WERI-Rb-1 (cell line): ENCODE data around the gene VDR.

Experiments
- DNase-seq: peaks from one replicate; pipeline ENCODE4 v3.0.0-alpha.2; 2020
- H3K27ac ChIP-seq: fragments of 250-450 bp; sonication (Bioruptor Pico); 2 replicates; pipeline ENCODE4 v1.5.1; 2020; ENCODE audit warnings: mild to moderate bottlenecking, moderate library complexity
- H3K27me3 ChIP-seq: fragments of 250-450 bp; sonication (Bioruptor Pico); 2 replicates; pipeline ENCODE4 v1.5.1; 2021; ENCODE audit warnings: mild to moderate bottlenecking, low read depth, moderate library complexity; ENCODE audit not compliant: insufficient read depth, severe bottlenecking
- H3K36me3 ChIP-seq: fragments of 250-450 bp; sonication (Bioruptor Pico); 2 replicates; pipeline ENCODE4 v1.5.1; 2020; ENCODE audit warnings: mild to moderate bottlenecking, moderate library complexity
- H3K4me3 ChIP-seq: 2 replicates; pipeline ENCODE4 v1.5.1; 2011; ENCODE audit warnings: low read depth, mild to moderate bottlenecking, control low read depth, low read length
- H3K9me3 ChIP-seq: fragments of 250-450 bp; sonication (Bioruptor Pico); 2 replicates; pipeline ENCODE4 v1.5.1; 2021; ENCODE audit warnings: mild to moderate bottlenecking, moderate library complexity; ENCODE audit not compliant: severe bottlenecking
- TF ChIP-seq, protein P1 (sequence below): IDR thresholded peaks from 2 replicates; pipeline ENCODE4 v1.5.1; 2011; ENCODE audit warnings: low read depth, mild to moderate bottlenecking, control low read depth, inconsistent platforms, low read length

Gene VDR

GRCh38 chr12:47798382-47798948 is 106.3 kb downstream of the VDR start:
- Histone ChIP-seq H3K27me3 (no peaks in the 10 kb centered on the region), H3K36me3 (peaks cover 5% of the 10 kb centered on the region), H3K9me3 (no peaks in the 10 kb centered on the region), H3K27ac (no peak overlapping the region), H3K4me3 (no peak overlapping the region)
- no peak for DNase-seq
- TF ChIP-seq, protein P1, sequence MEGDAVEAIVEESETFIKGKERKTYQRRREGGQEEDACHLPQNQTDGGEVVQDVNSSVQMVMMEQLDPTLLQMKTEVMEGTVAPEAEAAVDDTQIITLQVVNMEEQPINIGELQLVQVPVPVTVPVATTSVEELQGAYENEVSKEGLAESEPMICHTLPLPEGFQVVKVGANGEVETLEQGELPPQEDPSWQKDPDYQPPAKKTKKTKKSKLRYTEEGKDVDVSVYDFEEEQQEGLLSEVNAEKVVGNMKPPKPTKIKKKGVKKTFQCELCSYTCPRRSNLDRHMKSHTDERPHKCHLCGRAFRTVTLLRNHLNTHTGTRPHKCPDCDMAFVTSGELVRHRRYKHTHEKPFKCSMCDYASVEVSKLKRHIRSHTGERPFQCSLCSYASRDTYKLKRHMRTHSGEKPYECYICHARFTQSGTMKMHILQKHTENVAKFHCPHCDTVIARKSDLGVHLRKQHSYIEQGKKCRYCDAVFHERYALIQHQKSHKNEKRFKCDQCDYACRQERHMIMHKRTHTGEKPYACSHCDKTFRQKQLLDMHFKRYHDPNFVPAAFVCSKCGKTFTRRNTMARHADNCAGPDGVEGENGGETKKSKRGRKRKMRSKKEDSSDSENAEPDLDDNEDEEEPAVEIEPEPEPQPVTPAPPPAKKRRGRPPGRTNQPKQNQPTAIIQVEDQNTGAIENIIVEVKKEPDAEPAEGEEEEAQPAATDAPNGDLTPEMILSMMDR, result no peak

- Histone ChIP-seq H3K9me3 (no peaks in the 10 kb centered on the region), H3K4me3 (no peak overlapping the region), H3K27me3 (no peaks in the 10 kb centered on the region), H3K36me3 (peaks cover 8% of the 10 kb centered on the region), H3K27ac (no peak overlapping the region)
- DNase-seq, result no peak
- TF ChIP-seq, protein P1, result peak; percentile 62
Measured at GRCh38 chr12:47797441-47797840, 107.4 kb downstream of the VDR start.

- no peak for DNase-seq
Measured at GRCh38 chr12:47795814-47796411, 108.9 kb downstream of the VDR start.

DNA sequence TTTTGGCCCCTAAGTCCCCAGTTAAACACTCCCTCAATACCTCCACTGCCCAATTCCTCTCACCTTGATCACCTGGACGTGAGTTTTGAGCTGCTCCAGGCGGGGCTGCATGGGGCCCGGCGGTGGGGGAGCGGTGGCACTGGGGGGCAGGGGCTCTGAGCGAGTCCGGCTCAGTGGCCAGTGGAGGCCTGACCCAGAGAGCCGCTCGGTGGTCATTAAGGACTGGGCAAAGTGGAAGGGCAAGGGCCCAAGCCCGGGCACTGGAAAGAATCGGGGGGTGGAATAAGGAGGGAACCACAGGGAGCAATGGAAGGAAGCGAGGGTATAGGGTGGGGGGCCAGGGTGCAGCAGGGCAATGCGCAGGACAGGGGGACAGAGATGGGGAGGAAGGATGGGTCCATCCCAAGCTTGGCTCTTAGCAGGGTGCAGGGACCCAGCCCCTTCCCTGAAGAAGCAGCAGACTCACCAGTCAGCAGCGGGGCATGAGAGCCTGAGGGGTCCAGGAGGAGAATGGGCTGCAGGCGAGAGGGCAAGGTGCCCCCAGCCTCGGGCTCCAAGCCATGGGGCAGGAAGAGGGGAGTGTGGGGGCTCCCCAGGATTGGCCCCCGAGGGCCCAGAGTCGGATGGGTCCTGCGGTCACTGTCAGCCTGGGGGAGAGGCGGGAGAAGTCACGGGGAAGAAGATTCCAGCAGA is 109.5 kb downstream of the VDR start:
- DNase-seq, result no peak
- TF ChIP-seq, protein P1, result no peak
- Histone ChIP-seq H3K27ac (no peak overlapping the region), H3K27me3 (no peaks in the 10 kb centered on the region), H3K4me3 (no peak overlapping the region), H3K9me3 (no peaks in the 10 kb centered on the region), H3K36me3 (peaks cover 11% of the 10 kb centered on the region)

More at GRCh38 chr12:47795814-47796411, 108.9 kb downstream of the VDR start:
- TF ChIP-seq, protein P1, result no peak
- Histone ChIP-seq H3K36me3 (peaks cover 11% of the 10 kb centered on the region), H3K9me3 (no peaks in the 10 kb centered on the region), H3K27me3 (no peaks in the 10 kb centered on the region), H3K4me3 (no peak overlapping the region), H3K27ac (no peak overlapping the region)

GRCh38 chr12:47794679-47795078 is 110.1 kb downstream of the VDR start:
- H3K27ac ChIP-seq, result no peak overlapping the region
- TF ChIP-seq, protein P1, result no peak
- no peaks in the 10 kb centered on the region for H3K27me3 ChIP-seq
- DNase-seq, result no peak
- H3K4me3 ChIP-seq, result no peak overlapping the region
- H3K36me3 ChIP-seq, result peaks cover 11% of the 10 kb centered on the region
- no peaks in the 10 kb centered on the region for H3K9me3 ChIP-seq
